Stimulated activated memory B cell treated with anti-CD40 and anti-IgM and Interleukin-4, amounts not matched to agents 10 μg/mL and 1 μg/mL and 100 μg/mL, for 72 hours (primary cell): Measurements from ENCODE around the gene CHST15.

Experiments
- ATAC-seq: fragments of 150-1000 bp; cut with Tn5 transposase; 2 replicates; pipeline ENCODE4 v1.10.0; 2021
- H3K27ac Mint-ChIP-seq: one replicate; pipeline ENCODE4 v1.8.0; 2022; ENCODE audit warnings: mild to moderate bottlenecking, mixed read lengths
- H3K27me3 Mint-ChIP-seq: one replicate; pipeline ENCODE4 v1.8.0; 2022; ENCODE audit warnings: mixed read lengths
- H3K36me3 Mint-ChIP-seq: one replicate; pipeline ENCODE4 v1.8.0; 2022; ENCODE audit warnings: mixed read lengths
- H3K4me1 Mint-ChIP-seq: one replicate; pipeline ENCODE4 v1.8.0; 2022; ENCODE audit warnings: mixed read lengths
- H3K4me3 Mint-ChIP-seq: one replicate; pipeline ENCODE4 v1.8.0; 2022; ENCODE audit warnings: mild to moderate bottlenecking, moderate library complexity, mixed read lengths
- H3K9me3 Mint-ChIP-seq: one replicate; pipeline ENCODE4 v1.8.0; 2022; ENCODE audit warnings: mixed read lengths

CHST15 gene

GRCh38 chr10:124083740-124084397, 9.5 kb downstream of the CHST15 start:
- H3K27ac Mint-ChIP-seq: peak overlapping the region; percentile 23

DNA sequence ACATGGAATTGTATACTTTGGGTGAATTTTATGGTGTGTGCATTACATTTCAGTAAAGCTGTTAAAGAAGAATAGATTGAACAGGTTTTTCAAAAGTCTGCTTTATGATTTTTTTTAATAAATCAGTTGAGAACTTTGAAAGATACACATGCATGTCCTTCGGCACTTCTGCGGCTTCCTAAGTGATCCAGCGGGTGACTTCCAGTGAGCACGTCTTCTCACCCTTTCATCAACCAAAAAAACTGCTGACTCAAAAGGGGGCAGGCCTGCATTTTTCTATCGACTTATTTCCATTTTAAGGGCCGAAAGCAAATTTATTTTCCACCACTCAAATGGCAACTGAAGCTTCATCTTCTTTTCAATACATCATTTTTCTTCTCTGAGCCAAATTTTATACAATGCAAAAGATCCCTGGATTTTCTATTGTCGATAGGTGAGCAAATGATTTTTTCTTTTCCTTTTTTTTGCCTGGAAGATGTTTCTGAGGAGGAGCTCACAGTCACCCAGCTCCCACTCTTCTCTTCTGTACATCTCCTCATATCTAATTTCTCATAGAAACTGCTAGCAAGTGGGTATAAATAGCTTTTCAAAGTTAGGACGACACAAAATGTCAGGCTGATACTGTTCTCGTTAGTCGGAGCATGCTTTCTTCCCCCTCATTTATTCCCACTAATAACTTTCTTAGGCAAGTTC, 10.2 kb downstream of the CHST15 start:
- H3K4me3 Mint-ChIP-seq: no peak overlapping the region
- peak overlapping the region; percentile 23 for H3K27ac Mint-ChIP-seq
- peaks cover 3% of the 10 kb centered on the region for H3K9me3 Mint-ChIP-seq
- peaks cover 61% of the 10 kb centered on the region for H3K4me1 Mint-ChIP-seq
- no peak for ATAC-seq
- peaks cover 19% of the 10 kb centered on the region for H3K36me3 Mint-ChIP-seq
- no peaks in the 10 kb centered on the region for H3K27me3 Mint-ChIP-seq

More at GRCh38 chr10:124083740-124084397, 9.5 kb downstream of the CHST15 start:
- no peak for ATAC-seq
- Mint-ChIP-seq H3K36me3 (peaks cover 19% of the 10 kb centered on the region), H3K9me3 (peaks cover 3% of the 10 kb centered on the region), H3K4me1 (peaks cover 67% of the 10 kb centered on the region), H3K27me3 (no peaks in the 10 kb centered on the region), H3K4me3 (no peak overlapping the region)

- no peak overlapping the region for H3K27ac Mint-ChIP-seq
- peaks cover 19% of the 10 kb centered on the region for H3K36me3 Mint-ChIP-seq
- ATAC-seq: no peak
- H3K4me1 Mint-ChIP-seq: peaks cover 59% of the 10 kb centered on the region
- H3K27me3 Mint-ChIP-seq: no peaks in the 10 kb centered on the region
- no peak overlapping the region for H3K4me3 Mint-ChIP-seq
- H3K9me3 Mint-ChIP-seq: peaks cover 3% of the 10 kb centered on the region
Observed at GRCh38 chr10:124082555-124082954, 10.8 kb downstream of the CHST15 start.

- Mint-ChIP-seq H3K27me3 (no peaks in the 10 kb centered on the region), H3K9me3 (peaks cover 3% of the 10 kb centered on the region)
Observed at GRCh38 chr10:124081547-124082140, 11.8 kb downstream of the CHST15 start.

DNA sequence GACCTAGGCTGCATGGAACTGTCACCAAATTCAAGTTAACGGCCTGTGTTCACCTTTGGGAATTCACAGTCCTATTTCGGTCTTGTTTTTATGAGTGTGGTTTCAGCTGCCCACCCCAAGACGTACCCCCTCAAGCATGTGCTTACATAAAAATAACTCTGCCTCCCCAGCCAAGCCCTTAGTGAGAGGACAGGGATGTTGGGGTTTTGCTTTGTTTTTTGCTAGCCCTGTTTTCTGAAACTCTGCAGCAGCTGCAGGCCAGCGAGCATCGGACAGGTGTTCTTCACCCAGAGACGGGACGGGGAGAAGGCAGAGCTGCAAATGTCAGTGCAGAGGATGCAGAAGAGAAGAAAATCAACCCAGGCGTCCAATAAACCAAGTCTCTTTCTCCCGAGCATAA, 13.5 kb downstream of the CHST15 start:
- H3K27ac Mint-ChIP-seq: peak overlapping the region; percentile 14
- H3K4me1 Mint-ChIP-seq: peaks cover 52% of the 10 kb centered on the region
- peaks cover 19% of the 10 kb centered on the region for H3K36me3 Mint-ChIP-seq
- no peaks in the 10 kb centered on the region for H3K27me3 Mint-ChIP-seq
- peaks cover 3% of the 10 kb centered on the region for H3K9me3 Mint-ChIP-seq
- no peak overlapping the region for H3K4me3 Mint-ChIP-seq
- peak; percentile 48 for ATAC-seq

More at GRCh38 chr10:124081547-124082140, 11.8 kb downstream of the CHST15 start:
- Mint-ChIP-seq H3K27ac (no peak overlapping the region), H3K4me1 (peaks cover 53% of the 10 kb centered on the region), H3K4me3 (no peak overlapping the region), H3K36me3 (peaks cover 19% of the 10 kb centered on the region)
- ATAC-seq: no peak

DNA sequence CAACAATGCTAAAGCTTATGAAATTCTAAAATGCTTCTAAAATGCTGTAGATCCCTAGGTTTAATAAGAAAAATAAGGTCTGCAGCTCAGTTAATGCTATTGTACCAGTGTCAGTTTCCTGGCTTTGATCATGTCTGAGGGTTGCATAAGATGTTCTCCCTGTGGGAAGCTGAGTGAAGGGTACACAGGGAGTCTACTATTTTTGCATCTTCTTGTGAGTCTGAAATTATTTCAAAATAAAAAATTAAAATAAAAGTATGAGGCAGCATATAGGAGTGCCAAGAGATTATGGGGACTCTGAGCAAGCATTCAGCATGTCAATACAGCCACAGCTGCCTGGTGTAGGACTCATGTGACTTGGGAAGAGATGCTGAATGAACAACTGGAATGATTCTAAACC, 14.7 kb downstream of the CHST15 start:
- Mint-ChIP-seq H3K4me1 (peaks cover 52% of the 10 kb centered on the region), H3K36me3 (peaks cover 15% of the 10 kb centered on the region), H3K27me3 (no peaks in the 10 kb centered on the region), H3K27ac (no peak overlapping the region), H3K4me3 (no peak overlapping the region), H3K9me3 (peaks cover 3% of the 10 kb centered on the region)
- ATAC-seq: no peak

GRCh38 chr10:124078028-124078427, 15.4 kb downstream of the CHST15 start:
- no peak overlapping the region for H3K4me3 Mint-ChIP-seq
- H3K4me1 Mint-ChIP-seq: peaks cover 57% of the 10 kb centered on the region
- H3K27ac Mint-ChIP-seq: peak overlapping the region; percentile 53
- H3K27me3 Mint-ChIP-seq: no peaks in the 10 kb centered on the region
- no peak for ATAC-seq
- peaks cover 3% of the 10 kb centered on the region for H3K9me3 Mint-ChIP-seq
- peaks cover 8% of the 10 kb centered on the region for H3K36me3 Mint-ChIP-seq

DNA sequence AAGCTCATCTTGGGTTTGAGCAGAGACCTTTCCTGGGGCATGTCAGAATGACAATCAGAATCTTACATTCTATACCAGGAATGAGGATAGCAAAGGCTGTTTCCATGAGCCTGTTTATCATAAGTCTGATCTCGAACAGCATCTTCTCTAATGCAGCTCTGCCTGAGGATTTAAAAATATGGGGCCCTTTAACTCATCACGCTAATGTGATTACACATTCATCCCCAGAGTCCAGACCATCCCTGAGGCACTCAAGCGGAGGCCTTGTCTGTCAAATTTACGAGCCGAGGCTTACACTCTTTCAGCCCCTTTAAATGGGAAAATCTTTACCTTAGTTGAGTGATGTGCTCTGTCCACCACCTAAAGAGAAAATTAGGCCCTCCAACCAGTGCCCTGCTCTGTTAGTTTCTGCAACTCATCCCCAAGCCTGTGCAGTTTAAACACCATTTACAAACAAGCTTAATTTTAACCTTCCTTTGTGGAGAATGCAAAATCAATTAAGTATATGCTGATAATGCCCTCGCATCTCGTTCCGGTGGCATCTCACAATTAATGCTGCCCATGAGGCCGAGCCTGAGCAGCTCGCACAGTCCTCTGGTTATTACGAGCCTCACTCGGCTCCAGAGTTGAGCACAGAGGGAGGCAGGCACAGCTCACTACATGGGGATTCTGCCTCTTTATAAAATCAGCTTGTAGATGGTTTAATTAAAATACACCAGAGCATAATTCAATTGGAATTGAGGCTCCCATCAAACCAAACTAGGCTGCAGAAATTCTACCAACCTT, 16.0 kb downstream of the CHST15 start:
- peak overlapping the region; percentile 53 for H3K27ac Mint-ChIP-seq
- H3K4me1 Mint-ChIP-seq: peaks cover 63% of the 10 kb centered on the region
- no peak for ATAC-seq

GRCh38 chr10:124076148-124076733, 17.2 kb downstream of the CHST15 start:
- Mint-ChIP-seq H3K36me3 (no peaks in the 10 kb centered on the region), H3K27ac (peak overlapping the region; percentile 46), H3K4me3 (no peak overlapping the region), H3K9me3 (no peaks in the 10 kb centered on the region), H3K4me1 (peaks cover 73% of the 10 kb centered on the region), H3K27me3 (no peaks in the 10 kb centered on the region)
- ATAC-seq: no peak

More for the DNA sequence above, 16.0 kb downstream of the CHST15 start:
- H3K36me3 Mint-ChIP-seq: peaks cover 2% of the 10 kb centered on the region
- H3K27me3 Mint-ChIP-seq: no peaks in the 10 kb centered on the region
- H3K9me3 Mint-ChIP-seq: no peaks in the 10 kb centered on the region
- no peak overlapping the region for H3K4me3 Mint-ChIP-seq

DNA sequence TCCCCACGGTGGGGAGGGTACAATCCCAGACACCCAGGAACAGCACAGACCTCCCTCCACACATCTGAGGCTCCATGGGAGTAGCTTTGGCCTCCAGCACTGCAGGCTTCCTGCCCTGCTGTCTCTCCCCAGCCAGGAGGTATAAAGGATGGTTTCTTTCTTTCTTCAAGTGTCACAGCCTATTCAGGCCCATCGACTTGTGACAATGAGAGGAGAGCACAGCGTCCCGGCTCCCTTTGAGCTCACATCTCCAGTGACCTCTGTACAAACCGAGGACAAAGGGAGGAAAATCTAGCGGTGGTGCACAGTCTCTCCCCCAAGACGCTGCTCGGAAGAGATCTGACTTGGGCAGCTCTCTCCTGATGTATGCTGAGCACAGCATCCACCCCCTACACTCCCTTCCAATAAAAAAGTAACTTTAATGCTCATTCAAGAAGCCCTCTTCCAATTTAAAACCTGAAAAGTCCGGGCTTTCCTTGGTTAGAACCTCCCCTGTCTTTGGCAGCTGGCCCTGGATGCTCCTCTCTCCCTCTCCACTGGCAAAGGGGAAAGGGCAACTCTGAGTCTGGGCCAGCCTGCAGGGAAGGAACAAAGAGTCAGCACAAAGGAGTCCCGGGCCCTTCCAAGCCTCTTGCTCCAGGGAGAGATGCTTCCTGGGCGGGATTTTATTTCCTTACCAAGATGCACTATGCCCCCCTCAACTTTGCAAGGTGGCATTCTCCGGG, 18.0 kb downstream of the CHST15 start:
- ATAC-seq: no peak
- Mint-ChIP-seq H3K27me3 (no peaks in the 10 kb centered on the region), H3K4me1 (peaks cover 71% of the 10 kb centered on the region), H3K4me3 (no peak overlapping the region), H3K36me3 (no peaks in the 10 kb centered on the region), H3K9me3 (no peaks in the 10 kb centered on the region), H3K27ac (peak overlapping the region; percentile 46)

DNA sequence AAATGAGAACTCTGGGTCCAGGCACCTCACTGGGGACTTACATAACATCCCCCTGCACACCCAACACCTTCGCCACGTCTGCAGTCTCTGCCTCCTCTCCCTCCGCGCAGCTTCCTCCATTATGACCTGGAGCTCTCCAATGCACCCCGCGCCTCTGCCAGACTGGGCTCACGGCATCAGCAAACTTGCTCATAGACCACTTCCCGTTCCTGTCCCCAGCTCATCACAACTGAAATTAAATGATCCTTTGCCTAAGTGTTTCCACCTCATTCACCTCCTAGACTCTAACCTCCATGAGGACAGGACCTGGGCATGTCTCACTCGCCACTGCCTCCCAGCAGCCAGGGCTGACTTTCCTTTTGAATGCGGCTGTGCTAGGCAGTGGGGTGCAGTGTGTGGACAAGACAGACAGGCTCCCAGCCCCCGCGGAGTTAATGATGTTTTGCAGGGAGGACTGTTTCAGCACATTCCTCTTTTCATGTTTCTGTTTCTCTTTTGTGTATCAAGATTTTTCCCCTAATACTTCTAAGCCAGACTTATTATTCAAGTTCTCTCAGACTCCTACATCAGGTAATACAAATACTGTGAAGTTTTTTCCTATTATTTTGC, 18.8 kb downstream of the CHST15 start:
- no peaks in the 10 kb centered on the region for H3K36me3 Mint-ChIP-seq
- ATAC-seq: peak; percentile 67
- H3K4me3 Mint-ChIP-seq: peak overlapping the region; percentile 28
- no peaks in the 10 kb centered on the region for H3K27me3 Mint-ChIP-seq
- H3K9me3 Mint-ChIP-seq: no peaks in the 10 kb centered on the region
- peak overlapping the region; percentile 46 for H3K27ac Mint-ChIP-seq
- peaks cover 65% of the 10 kb centered on the region for H3K4me1 Mint-ChIP-seq

GRCh38 chr10:124073978-124074377, 19.4 kb downstream of the CHST15 start:
- Mint-ChIP-seq H3K9me3 (no peaks in the 10 kb centered on the region), H3K27ac (peak overlapping the region; percentile 46), H3K4me3 (no peak overlapping the region)

GRCh38 chr10:124072541-124072940, 20.9 kb downstream of the CHST15 start:
- Mint-ChIP-seq H3K9me3 (no peaks in the 10 kb centered on the region), H3K27me3 (no peaks in the 10 kb centered on the region), H3K27ac (peak overlapping the region; percentile 30), H3K36me3 (no peaks in the 10 kb centered on the region), H3K4me1 (peaks cover 76% of the 10 kb centered on the region), H3K4me3 (no peak overlapping the region)
- peak; percentile 21 for ATAC-seq

More at GRCh38 chr10:124073978-124074377, 19.4 kb downstream of the CHST15 start:
- H3K36me3 Mint-ChIP-seq: no peaks in the 10 kb centered on the region
- no peak for ATAC-seq
- no peaks in the 10 kb centered on the region for H3K27me3 Mint-ChIP-seq
- peaks cover 66% of the 10 kb centered on the region for H3K4me1 Mint-ChIP-seq

DNA sequence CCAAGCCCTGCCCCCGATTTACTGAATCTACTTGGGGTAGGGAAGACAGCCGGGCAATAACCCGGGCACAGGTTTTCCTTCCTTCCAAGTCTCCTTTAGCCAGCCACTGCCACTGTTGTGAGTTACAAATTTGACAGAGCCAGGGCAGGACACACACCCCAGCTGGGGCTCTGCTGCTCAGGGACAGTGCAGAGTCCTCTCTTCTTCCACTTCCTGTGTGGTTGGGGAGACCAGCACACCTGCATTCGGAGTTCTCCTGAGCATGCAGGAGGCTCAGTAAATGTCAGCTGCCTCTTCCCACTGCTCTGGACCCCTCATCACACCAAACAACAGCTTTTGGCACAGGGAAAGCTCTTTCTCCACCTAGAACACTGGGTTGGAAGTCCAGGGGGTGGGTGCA, 21.3 kb downstream of the CHST15 start:
- no peaks in the 10 kb centered on the region for H3K36me3 Mint-ChIP-seq
- H3K27ac Mint-ChIP-seq: peak overlapping the region; percentile 30
- H3K4me3 Mint-ChIP-seq: no peak overlapping the region
- peaks cover 79% of the 10 kb centered on the region for H3K4me1 Mint-ChIP-seq
- H3K27me3 Mint-ChIP-seq: no peaks in the 10 kb centered on the region
- ATAC-seq: peak; percentile 65
- H3K9me3 Mint-ChIP-seq: no peaks in the 10 kb centered on the region
